ENCODE measurements around the gene SPAM1. TPM values are rescaled to one million over a fixed set of nuclear protein-coding genes. Genes with fewer than 3 reads are reported as not detected.

Gene SPAM1
- total RNA-seq, 1 experiment from 2014 or later = not detected

Other genes starting within 250 kb of the SPAM1 start
- 18.3 and 25.8 TPM in 2 replicates for gene WASL, start 176.2 kb upstream of the SPAM1 start, total RNA-seq (2014; rRNA removed; shearing (Covaris generic))
- not detected in 2 replicates for gene HYAL4, start 80.1 kb upstream of the SPAM1 start, total RNA-seq (2014; rRNA removed; shearing (Covaris generic))
- not detected in 2 replicates for gene TMEM229A, start 107.8 kb downstream of the SPAM1 start, total RNA-seq (2014; rRNA removed; shearing (Covaris generic))

Data from RPMI7951 (cell line).